Germinal center (tissue), 1 donor: Measurements from ENCODE around the gene CLEC10A.
"Not testable (repeated sequence)": the region's sequence is repeated elsewhere in the genome, so short reads cannot be mapped to it uniquely, and the experiment has no call there.

ENCODE experiments used
- DNase-seq: peaks from one replicate; pipeline ENCODE4 v3.0.0; 2012; ENCODE audit warnings: mixed read lengths, low spot score

CLEC10A gene

GRCh38 chr17:7108560-7108925, 28.5 kb upstream of the CLEC10A start:
- DNase-seq, result no peak

DNA sequence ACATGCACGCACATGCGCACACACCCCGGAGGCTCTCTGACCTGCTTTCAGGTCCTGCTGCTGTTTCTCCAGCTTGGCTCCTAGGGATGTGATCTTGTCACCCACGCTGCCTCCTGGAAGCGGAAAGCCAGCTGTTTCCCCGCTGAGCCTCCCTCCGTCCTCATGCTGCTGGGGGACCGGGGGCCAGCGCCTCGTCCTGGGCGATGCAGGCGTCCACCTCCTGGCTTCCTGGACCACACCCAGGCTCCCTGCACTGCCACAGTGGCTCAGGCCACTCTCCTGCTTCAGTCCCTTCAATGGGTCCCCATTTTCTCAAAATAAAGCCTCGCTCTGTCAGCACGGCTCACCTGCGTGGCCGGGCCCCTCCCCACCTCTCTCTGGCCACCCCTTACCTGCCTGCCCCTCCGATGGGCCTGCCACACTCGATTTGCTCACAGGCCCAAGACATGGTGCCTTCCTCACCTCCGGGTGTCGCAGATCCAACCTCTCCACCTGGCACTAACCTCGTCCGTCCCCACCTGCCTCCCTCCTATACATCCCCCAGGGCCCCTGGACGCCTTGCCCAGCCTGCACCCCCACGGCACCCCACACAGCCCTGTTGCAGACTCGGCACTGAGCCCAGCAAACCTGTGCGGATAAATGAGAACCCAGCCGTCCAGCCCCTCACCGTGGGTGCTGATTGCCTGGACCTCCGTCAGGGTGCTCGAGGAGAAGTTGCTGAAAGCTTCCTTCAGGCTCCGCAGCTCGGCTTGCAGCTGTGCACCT, 27.9 kb upstream of the CLEC10A start:
- DNase-seq, result no peak

GRCh38 chr17:7107012-7107754, 27.1 kb upstream of the CLEC10A start:
- DNase-seq, result no peak

DNA sequence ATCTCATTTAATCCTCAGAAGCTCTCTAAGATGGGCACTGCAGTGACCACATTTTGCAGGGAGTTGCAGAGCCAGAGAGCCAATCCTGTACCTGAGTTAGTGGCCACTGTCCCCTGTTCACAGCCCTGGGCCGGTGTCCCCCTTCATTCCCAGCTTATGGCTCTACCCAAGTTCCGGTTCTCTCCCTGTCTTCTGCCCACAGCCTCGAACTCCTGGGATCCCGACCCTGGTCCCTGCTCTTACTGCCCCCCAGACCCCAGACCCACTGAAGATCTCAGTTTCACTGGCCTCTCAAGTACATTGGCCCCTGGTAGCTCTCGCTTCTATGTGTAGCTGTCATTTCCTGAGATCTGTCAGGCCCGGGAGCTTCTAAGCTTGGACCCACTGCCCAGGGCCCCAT, 22.4 kb upstream of the CLEC10A start:
- DNase-seq, result no peak

DNA sequence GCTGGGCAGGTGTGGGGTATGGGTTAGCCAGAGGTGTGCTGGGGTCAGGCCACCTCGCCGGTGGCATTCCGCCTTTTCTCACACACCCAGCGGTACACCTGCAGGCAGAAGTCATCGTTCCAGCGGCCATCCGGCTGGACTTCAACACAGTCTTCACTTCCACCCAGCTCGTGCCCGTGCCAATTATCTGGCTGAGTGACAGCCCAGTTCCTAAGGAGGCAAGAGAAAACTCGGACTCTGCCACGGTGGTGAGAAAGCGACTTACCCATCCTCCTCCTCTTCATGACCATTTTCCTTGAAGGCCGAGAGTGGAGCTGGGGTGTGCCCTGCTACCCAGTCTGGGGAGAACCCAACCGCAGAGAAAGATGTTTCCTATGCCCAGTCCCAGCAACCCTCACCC, 21.5 kb upstream of the CLEC10A start:
- no peak for DNase-seq

DNA sequence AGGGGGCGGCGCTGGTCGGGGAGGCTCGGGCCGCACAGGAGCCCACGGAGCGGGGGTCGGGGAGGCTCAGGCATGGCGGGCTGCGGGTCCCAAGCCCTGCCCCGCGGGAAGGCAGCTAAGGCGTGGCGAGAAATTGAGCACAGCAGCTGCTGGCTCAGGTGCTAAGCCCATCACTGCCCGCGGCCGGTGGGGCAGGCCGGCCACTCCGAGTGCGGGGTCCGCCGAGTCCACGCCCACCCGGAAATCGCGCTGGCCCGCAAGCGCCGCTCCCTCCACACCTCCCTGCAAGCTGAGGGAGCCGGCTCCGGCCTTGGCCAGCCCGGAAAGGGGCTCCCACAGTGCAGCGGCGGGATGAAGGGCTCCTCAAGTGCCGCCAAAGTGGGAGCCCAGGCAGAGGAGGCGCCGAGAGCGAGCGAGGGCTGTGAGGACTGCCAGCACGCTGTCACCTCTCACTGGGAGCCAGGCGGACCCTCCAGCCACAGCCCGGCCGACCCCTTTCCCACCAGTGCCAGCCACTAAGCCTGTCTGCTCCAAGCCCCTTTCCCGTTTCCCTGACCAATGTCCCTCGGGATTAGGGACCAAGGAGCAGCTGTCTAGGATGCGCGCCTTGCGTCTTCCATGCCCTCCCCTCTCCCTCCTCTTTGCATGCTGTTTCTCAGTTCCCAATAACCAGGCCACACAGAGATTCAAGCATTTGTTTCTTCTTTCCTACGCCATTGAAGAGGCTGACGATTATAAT, 20.8 kb upstream of the CLEC10A start:
- DNase-seq, result not testable (repeated sequence)

GRCh38 chr17:7098802-7099459, 18.9 kb upstream of the CLEC10A start:
- DNase-seq, result no peak

GRCh38 chr17:7097940-7098339, 17.9 kb upstream of the CLEC10A start:
- no peak for DNase-seq

DNA sequence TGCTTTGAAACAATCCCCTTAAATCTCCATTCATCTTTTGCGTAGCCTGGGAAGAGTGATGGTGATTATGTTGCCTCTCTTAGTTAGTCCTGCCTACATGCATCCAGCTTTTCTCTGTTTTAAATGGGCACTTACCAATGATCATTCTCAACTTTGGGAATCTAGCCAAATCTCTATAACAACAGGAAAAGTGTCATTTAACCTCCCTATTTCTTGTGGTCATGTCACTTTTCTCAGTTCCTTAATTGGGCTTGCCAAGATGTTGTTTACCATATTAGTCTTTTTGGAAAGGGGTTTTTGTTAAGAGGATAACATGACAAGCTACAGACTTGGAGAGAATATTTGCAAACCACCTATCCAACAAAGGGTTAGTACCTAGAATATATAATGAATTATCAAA, 15.6 kb upstream of the CLEC10A start:
- DNase-seq, result no peak

DNA sequence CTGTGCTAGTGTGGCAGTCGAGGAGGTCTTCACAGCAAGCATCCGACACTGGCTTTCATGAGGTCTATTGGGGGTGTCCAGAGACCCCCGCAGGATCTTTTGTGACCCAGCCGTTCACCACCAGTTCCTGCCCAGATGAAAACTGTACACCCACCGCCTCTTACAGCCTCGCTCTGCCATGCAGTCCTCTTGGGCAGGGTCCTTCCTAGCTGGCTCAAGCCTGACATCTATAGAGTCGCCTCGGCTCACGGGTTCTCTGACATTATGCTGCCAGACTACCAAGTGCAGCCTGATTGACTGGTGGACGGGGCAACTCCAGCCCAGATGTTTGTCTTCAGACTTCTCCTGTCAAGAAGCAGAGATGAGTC, 14.6 kb upstream of the CLEC10A start:
- DNase-seq, result no peak

GRCh38 chr17:7091311-7092005, 11.4 kb upstream of the CLEC10A start:
- not testable (repeated sequence) for DNase-seq

GRCh38 chr17:7089570-7089969, 9.5 kb upstream of the CLEC10A start:
- not testable (repeated sequence) for DNase-seq

DNA sequence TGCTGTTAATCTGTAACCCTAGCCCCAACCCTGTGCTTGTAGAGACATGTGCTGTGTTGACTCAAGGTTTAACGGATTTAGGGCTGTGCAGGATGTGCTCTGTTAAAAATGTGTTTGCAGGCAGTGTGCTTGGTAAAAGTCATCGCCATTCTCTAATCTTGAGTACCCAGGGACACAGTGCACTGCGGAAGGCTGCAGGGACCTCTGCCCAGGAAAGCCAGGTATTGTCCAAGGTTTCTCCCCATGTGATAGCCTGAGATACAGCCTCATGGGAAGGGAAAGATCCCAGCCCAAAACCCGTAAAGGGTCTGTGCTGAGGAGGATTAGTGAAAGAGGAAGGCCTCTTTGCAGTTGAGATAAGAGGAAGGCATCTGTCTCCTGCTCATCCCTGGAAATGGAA, 8.4 kb upstream of the CLEC10A start:
- DNase-seq, result not testable (repeated sequence)

DNA sequence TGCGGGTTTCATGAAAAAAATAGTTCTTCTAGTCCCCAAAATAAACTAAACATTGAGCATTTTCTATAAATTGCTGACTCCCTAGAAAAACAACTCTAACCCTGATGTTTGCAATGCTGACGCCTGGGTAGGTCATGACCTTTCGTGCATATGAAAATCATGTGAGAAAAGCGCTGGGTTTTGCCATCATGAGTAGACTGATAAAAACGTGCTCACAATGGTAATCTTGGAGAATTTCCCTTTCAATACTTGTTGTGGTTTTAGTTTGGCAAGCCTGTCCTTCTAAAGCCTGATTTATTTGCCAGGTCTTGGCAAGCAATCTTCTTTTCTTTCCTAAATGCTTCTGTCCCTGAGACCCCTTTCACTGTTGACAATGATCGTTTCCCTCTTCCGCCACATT, 4.0 kb upstream of the CLEC10A start:
- DNase-seq, result no peak

- DNase-seq, result no peak
Observed at GRCh38 chr17:7083592-7083991, 3.5 kb upstream of the CLEC10A start.

DNA sequence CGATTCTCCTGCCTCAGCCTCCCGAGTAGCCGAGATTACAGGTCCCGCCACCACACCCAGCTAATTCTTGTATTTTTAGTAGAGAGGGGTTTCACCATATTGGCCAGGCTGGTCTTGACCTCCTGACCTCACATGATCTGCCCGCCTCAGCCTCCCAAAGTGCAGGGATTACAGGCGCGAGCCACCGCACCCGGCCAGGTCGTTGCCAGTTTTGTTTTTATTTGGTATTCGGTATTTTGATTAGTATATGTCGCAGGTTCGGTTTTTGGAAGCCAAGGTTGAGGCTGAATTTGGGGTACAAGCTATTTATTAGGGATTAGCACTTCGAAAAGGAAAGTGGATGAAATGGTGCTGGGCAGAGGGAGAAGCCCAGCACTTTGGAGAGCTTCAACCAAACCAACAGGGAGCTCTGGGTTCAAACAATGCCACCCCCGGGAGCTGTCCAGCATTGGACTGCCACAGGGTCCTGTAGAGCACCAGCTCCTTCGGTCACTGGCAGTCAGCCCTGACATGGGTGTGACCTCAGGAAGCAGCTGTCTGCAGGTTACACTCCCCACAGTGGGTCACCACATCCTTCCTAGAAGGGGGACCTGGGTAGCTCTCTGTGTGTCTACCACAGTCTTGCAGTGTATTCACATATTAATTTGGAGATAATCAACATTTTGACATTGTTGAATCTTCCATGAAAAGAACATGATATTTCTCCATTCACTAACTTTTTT, 1.5 kb upstream of the CLEC10A start:
- no peak for DNase-seq

DNA sequence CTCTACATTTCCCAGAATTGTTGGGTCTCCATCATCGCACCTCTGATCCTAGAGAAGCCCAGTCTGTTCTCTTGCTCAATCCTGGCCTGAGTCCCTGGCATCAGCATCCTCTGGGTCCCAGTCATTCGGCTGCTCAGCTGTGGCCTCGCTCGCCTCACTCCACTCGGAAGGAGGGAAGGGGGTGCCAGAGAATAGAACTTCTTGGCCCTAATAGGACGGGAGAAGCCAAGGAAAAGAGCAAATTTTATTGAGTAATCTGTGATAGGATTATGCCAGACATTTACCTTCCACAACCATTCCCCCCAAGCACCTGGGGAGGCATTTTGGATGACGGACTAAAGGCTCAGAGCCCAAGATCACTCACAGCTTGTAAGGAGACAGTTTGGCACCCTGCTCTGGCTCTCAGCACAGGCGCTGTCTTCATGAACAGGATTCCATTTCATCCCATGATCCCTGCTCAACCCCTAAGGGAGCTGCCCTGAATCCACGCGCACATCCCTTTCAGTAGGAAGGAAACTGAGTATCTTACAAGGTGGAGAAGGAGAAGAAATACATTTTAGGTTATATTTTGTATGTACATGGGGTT, 498 bp upstream of the CLEC10A start:
- DNase-seq, result no peak

GRCh38 chr17:7078711-7079110, 1.3 kb downstream of the CLEC10A start:
- DNase-seq, result no peak

GRCh38 chr17:7077911-7078546, 2.0 kb downstream of the CLEC10A start:
- no peak for DNase-seq

GRCh38 chr17:7074931-7075330, 5.1 kb downstream of the CLEC10A start:
- no peak for DNase-seq
